EL (cell line): Measurements from ENCODE around the gene FCAMR.

Experiments
- DNase-seq: peaks from one replicate; pipeline ENCODE4 v3.0.0-alpha.2; 2016

The FCAMR gene

DNA sequence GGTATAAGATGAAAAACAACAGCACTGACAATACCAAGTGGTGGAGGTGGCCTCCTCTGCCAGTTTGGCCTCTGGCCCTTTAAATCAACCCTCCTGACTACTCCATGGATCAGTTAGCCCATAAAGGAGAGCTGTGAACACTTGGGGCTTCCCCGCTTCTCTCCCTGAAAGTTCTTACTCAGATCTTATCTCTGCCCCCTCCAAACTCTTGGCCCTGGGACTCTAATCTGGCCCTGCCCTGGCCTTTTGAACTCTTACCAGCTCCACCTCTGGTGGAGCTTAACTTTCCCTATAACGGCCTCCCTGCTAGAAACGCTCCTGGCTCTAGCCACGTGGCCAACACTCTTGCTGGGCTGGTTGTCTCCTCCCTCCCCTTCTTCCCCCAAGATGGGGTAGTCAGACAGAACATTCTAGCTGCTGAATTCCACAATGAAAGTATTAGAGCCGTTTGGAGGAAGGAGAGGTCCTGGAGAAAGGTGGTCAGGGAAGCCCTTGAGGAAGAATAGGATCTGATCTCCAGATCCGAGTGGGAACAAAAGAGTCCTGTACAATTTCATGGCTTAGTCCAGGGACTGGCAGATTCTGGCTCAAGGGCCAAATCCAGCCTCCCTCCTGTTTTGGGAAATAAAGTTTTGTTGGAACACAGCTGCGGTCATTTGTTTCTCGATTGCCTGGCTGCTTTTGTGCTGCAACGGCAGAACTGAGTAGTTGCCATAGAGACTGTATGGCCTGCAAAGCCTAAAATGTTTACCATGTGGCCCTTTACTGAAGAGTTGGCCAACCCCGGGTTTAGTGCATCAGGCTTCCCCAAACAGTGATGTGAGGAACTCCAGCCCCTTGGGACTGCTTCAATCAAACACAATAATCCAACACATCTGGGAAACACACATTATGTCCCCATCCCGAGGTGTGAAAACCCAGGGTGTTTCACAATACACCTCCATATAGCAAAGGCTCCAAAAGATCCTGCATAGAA is 14.5 kb downstream of the FCAMR start:
- DNase-seq = no peak

DNA sequence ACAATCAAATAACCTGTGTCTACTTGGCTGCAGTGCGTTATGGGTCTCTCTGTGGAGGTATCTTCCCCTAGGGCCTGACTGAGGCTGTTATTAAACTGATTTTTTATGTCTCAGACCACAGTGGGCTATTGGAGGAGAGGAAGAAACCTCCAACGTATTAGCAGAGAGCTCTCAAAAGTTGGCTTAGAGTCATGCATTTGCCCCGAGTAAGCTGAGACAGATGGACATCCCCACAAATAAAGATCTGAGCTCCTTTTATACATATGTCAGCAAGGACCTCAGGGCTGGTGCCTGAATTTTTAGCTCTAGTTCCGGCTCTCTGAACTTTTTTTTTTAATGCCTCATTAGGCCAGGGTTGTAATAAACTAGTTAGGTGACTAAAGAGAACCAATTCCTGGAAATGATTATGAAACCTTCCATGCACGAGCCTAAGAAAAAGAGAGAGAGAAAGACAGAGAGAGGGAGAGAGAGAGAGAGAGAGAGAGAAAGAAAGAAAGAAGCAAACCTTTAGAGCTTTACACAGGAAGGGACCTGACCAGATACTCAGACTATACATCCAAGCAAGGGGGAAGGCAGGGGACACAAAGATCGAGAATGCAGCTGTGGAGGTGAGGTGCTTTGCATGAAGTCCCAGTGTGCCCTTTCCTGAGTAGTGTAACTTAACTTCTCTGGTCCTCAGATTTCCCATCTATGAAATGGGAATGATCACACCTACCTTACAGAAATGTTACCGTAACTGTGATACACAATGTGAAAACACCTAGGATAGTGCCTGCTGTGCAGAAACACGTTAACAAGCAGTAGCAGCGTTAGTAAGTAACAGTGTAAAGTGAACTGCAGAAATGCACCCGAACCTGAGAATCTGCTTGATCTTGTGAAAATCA is 15.6 kb downstream of the FCAMR start:
- no peak for DNase-seq

DNA sequence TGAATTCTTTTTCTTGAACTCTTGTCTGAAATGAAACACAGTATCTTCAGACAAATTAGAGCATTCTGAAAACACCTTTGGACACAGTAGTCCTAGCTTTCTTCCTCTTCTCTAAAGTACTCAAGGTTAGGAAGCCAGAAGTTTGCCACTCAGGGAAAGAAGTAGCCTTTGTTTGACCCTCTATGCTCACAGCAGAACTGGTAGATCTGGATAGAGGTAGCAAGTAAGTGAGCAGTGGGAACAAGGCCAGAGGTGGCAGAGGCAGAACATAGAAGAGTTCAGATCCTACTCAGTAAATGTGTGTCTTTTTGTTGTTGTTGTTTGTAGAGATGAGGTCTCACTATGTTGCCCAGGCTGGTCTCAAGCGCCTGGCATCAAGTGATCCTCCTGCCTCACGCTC is 16.6 kb downstream of the FCAMR start:
- no peak for DNase-seq

DNA sequence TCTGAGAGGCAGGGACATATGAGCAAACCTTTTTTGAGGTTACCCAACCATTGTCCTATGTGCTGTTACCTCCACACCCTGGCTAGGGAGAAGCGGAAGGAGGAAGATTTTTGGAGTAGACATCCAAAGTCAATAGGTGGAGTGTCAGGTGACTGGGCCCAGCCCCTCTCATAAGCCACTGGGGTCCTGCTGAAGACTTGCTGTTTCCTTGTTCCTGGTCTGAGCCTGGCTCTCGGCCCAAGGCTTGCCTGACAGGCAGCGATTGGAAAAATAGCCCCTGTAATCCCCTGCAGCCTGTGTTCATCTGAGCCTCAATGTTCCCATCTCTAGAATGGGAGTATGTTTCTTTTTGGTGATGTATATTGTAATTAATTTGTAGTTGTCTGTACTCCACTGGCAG is 17.1 kb downstream of the FCAMR start:
- no peak for DNase-seq

DNA sequence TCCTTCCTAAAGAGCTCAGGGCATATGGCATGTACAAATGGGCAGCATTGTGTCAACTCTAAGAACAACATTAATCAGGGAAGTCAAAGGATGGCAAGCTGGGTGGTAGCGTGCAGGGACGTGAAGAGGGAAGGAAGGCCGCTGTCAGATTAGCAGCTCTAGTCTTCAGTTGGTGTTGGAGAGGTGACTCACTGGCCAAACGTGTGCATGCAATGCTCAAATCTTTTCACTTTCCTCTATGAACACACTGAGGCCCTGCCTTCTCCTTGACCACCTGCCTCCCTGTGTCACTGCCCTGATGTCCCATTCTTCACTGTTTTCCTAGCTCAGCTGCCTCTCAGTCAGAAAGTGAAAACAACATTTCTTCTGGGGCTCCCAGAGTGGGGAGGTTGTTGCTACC is 18.1 kb downstream of the FCAMR start:
- DNase-seq = no peak

DNA sequence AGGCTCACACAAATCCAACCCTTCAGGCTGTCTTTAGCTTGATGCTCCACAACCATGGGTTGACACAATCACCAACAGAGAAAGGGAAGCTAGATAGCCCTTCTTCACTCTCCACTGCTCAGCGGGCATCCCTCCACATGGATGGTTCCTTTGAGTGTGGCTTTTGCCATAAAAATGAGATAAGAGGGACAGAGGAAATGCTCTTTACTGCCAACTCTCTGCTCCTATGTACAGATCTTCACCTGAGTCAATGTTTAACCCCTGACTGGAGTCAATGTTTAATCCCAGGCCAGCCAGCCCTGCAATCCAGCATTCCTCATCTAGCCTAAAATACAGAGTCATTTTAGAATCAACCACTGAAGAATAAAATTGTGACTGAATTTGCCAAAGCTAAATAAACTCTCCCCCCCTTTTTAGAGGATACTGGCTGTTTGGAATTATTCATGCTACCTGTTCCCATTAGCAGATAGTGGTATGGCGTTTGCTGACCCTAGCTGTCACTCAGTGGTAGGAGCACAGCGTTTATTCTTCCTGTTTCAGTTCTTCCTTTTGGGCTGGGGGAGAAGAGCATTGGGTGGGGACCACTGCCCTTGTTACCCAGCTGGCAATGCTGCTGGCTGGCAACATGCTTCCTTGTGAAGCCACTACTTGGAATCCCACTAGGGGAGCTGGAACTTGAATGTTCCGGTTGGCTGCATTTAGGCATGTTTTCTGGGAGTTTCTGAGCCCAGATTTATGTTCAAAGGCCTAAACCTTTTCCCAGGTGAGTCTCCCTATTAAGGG is 18.8 kb downstream of the FCAMR start:
- no peak for DNase-seq

DNA sequence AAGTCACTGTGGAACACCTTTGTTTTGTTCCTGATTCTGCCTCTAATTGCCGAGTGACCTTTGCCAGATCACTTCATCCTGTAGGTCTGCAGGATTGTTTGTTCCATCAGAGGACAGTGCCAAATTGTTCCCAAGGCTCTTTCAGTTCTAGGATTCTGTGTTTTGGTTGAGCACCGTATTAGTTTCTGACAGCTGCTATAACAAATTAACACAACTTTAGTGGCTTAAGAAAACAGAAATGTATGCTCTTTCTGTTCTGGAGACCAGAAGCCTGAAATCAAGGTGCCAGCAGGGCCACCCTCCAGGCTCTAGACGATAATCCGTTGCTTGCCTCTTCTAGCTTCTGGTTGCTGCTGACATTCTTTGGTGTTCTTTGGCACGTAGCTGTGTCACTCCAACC is 20.6 kb downstream of the FCAMR start:
- DNase-seq = no peak

DNA sequence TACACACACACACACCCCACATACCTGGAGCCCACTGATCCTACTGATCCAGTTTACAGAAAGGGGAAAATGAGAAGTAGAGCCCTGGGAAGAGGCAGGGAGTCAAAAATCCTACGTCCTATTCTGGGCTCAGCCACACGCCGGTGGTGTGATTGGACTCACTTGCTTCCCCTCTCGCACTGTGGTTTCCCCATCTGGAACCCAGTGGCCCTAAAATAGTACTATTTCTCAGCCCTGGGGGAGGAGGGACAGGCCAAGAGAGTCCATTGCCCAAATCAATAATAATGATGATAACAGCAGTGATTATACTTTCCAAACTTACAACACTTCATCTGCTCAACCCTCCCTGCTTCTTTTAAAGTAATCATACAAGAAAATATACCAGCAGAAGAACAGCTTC is 21.1 kb downstream of the FCAMR start:
- no peak for DNase-seq

DNA sequence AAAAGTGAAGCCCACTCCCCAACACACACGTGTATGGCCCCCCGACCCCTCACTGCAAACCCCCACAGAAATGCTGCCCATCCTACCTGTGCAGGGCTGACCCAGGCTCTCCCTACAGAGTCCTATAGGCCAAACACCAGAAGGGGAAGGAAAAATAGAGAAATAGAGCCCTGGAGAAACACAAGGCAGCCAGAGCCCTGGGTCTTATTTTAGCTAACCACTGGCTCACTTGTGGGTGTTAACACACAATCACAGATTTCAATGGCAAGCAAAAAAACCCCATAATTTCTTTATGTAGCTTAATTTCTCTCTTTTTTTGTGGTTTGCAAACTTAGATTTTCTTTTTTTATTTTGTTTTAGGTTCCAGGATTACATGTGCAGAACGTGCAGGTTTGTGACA is 23.0 kb downstream of the FCAMR start:
- no peak for DNase-seq

DNA sequence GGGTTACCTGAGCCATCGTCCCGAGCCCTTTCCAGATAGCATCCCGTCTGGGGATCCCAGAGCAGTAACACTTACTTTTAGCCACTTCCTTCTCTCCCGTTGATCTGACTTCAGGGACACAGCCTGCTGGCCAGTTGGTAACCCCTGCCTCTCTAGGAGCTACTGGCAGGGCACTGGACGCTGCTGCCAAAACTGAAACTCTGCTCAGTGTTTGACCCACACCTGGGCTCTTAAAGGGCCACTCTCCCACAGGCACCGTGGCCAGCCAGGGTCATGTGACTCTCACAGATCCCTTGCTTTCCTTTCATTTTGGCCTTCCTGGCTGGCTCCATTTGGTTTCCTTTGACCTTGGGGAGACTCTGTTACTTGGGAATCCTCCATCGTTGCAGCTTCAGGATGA is 24.0 kb downstream of the FCAMR start, which contains the start of gene PIGR:
Gene PIGR (minus strand): TSS at position 206 of the 400 bp plus-strand sequence. CDS start 5,935 bp downstream, outside the sequence.
- DNase-seq = no peak

DNA sequence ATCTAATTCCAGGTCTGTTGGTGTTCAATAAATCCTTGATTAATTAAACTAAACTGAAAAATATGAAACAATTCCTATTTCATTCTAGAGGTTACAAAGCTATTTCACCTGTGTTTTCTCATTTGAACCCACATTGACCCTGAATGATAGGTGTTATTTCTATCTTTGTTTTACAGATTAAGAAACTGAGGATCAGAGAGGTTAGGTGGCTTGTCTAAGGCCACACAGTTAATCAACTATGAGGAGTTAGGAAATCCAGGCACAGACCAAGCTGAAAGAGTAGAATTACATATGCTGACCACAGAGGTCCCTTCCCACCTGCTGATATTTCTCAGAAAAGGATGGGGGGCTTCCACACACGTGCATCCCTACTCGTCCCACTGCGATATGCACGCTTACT is 24.5 kb downstream of the FCAMR start:
- DNase-seq = no peak

DNA sequence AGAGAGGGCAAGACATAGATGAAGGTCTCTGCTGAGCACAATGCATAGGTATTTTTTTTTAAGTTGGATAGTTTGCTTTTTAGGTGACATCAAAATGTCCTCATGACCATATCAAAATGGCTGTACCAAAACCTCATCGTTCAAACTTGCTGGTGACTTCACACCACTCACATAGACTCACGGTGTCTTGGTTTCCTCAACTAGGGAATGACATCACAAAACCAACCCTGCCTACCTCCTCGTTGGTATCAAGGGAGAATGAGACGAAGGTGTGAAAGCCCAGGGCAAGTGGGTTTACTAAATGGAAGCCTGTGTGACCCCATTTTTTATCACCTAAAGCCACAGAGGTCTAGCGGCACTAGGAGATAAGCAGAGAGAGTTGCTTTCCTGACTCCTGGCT is 25.6 kb downstream of the FCAMR start:
- DNase-seq = no peak

DNA sequence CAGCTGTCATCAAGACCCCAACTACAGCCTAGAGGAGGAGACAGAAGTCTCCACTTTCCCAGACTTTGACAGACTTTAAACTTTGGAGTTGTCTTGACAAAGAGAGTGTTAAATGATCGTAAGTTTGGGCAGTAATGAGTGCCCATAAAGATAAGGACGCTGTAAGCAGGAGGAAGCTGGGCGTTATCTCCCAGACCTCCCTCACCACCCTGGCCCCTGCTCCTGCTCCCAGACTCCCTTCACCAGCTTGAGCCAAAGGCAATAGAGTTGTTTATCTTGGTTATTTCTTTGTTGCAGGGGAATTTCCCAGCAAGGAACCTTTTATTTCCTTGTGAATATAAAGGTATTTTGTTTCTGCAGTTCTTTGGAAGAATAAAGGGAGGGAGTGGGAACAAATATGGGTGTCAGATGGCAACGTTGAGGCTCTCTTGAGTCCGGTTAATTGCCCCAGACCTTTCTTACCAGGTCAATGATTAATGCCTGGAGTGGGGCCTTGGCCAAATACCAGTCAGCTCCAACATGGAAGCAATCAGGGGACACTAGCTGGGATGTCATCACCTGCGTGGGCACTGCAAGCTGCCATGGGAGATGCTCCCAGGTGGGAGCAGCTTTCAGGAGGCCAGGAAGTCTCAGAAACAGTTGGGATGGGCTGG is 28.4 kb downstream of the FCAMR start:
- DNase-seq = no peak

DNA sequence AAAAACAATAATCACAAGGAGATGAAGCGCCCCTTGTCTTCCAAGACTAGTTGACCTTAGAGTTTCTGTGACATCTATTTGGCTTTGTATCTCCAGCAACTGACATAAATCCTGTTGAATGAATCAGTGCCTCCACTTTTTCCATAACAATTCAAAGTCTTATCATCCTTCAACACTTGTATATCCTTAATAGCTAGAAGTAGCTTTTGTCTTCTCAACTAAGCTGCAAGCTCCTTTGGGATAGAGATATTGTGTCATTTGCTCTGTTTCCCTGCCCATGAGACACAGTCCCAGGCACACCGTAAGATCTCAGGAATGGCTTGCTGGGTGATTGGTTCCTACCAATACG is 29.7 kb downstream of the FCAMR start:
- no peak for DNase-seq

DNA sequence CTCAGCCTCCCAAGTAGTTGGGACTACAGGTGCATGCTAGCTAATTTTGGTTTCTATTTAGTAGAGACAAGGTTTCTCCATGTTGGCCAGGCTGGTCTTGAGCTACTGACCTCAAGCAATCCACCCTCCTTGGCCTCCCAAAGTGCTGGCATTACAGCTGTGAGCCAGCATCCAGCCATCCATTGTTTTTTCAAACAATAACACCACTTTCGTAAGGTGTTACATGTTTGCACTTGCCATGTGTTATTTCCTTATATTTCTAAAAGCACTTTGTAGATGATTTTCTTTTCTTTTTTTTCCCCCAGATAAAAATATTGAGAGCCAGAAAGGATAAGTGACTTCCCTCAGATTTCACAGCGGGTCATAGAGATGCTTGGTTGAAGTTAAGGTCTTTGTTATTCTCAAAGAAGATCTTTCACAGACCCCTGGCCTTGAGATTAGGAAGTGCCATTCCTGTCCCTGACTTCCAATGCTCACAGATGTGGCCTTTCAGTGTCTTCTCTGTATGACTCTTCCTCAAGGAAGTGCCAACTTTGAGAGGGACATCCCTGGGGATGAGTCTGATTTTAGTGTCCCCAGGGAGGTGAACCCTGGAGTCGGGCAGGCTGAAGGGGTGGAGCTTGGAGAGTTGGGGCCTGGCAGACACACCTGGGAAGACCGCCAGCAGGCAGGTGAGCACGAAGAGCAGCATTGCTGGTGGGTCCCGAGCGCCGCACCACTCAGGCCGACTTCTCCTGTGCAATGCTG is 30.2 kb downstream of the FCAMR start:
- no peak for DNase-seq

DNA sequence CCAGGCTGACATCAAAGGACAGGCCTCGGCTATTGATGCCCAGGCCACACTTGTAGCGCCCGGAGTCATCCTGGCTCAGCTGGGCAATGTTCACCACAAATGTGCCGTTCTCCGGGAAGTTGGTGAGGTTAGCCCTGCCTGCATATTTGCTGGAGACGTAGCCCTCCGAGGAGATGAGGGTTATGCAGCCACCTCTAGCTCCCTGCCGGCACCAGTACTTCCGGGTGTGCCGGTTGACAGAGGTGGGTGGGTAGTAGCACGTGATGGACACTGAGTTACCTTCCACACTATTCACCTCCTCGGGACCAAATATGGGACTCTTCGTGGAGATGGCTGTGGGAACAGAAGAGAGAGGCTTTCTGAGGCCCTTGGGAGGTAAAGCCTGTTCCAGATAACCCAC is 31.1 kb downstream of the FCAMR start:
- DNase-seq = no peak

DNA sequence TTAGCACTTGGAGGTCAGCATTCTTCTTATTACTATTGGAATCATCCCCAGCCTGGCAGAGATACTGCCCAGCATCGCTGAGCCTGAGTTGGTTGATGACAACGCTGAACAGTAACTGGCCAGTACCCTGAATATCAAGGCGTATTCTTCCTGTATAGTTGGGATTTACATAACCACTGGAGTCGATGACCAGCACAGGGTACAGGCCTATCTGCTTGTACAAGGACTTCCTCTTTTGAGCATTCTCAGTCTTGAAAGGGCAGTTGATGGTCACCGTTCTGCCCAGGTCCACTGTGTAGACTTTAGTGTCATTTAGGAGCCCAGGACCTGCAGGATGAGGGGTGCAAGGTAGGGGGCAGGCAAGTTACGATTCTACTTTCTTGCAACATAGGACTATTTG is 32.8 kb downstream of the FCAMR start:
- no peak for DNase-seq

DNA sequence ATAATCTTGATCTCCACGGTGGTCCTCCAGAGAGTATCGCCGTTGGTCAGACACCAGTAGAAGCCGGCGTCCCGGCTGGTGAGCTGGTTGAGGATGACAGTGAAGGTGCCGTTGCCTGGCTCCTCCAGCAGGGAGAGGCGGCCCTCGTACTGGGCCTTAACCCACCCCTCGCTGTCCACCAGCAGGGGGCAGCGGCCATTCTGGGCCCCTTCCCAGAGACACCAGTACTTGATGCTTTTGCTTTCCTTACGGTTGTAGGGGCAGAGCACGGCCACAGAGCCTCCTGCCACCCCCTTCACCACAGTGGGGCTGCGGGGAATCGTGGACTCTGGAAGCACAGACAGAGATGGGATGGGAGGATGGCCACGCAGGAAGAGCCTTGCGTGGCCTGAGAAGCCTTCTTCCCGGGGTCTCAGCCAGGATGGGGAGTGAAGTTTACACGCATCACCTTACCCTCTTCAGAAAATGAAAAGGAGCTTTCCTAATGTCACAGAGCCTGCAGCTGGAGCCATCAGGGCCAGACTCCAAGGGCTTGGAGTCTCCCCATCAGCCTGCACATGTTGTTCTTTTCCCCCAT is 34.7 kb downstream of the FCAMR start:
- peak; percentile 33 for DNase-seq

DNA sequence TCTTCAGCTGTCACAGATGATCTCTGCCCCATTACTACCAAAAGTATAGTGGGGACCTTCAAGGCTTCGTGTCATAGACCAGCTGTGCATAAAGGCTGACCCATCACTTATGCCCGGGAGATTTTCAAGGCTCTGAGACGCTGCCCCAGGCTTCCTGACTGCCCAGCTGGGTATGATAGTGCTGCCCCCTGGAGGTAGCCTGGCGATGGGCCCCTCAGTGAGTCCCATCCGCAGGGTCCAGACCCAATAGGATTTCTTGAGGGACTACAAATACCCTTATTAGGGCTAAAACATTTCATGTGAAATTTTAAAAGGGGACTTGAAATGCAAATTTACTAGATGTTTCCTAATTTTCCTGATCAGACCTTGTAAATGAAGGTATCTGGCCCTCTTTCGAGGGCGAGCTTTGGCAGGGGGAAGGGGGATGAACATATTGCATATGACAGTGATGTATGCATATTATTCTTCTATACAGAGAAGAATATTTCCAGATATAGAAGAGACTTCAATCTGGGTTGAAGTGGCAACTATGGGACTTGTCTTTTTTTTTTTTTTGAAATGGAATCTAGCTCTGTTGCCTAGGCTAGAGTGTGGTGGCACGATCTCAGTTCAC is 36.8 kb downstream of the FCAMR start:
- DNase-seq = peak; percentile 29

DNA sequence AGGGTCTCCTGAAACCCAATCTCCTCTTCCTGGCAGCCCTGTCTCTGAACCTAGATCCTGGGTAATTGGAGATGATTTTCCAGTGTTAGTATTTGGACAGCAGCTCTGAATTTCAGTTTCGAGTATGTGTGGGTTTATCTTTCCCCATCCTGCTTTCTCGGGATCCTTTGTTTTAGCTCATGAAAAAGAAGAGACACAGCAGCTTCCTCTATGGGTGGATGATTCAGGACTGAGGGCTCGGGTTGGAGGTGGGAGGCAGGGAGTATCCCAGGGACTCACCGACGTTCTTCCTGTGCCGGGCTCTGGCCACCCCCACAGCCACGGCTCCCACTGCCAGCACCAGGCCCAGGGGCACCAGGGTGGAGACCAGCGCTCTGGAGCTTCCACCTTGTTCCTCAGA is 38.1 kb downstream of the FCAMR start:
- no peak for DNase-seq

DNA sequence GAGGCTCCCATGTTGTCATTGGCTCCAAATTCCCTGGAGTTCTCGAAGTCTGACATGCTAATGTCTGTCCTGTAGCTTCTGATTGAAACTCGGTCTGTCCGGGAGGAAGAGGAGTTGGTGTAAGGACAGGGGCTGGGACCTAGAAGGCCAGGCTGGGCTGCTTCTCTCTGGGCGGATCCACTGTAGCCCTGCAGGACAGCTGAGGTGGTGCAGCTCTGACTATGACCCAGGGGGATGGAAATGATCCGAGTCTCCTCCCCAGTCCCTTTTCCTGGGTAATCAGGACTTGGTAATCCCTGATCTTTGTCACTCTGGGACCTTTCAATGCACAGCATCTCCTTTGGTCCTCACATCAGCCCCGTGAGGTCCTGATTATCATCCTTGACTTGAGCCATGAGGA is 38.6 kb downstream of the FCAMR start:
- DNase-seq = no peak
